ENCODE data around the gene NFATC2. TPM values are rescaled to one million over a fixed set of nuclear protein-coding genes. Genes with fewer than 3 reads are reported as not detected.

NFATC2 gene
- total RNA-seq, 2 donors from 2014 or later = 4.3 to 8.4 TPM

DNA sequence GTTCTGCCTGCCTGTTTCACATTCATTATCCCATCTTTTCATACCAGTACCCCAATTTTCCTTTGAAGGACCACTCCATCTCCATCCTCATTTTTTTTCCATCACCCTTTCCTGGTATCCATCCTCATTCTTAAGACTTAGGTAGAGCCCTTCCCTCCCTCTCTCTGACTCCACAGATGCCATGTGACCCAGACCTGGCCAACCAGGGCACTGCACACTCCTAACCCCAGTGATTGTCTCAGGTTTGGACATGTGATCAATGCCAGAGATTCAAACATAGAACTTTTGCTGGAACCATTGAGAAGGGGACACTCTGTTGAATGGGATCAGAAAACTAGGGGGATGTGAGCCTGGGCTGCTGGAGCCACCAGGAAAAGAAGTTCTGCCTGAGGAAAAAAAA lies 39.1 kb upstream of the NFATC2 start:
- Histone ChIP-seq H3K27me3 (replicated peaks; ENCODE audit: insufficient read depth) (no peaks in the 10 kb centered on the region), H3K27ac (no peak overlapping the region), H3K9me3 (no peaks in the 10 kb centered on the region), H3K36me3 (no peaks in the 10 kb centered on the region), H3K4me3 (no peak overlapping the region), H3K4me1 (replicated peaks) (no peaks in the 10 kb centered on the region)
- TF ChIP-seq POLR2AphosphoS5 (IDR thresholded peaks at IDR 0.05) (no peak), POLR2A (IDR thresholded peaks at IDR 0.05) (no peak)
- TF ChIP-seq, protein P1, sequence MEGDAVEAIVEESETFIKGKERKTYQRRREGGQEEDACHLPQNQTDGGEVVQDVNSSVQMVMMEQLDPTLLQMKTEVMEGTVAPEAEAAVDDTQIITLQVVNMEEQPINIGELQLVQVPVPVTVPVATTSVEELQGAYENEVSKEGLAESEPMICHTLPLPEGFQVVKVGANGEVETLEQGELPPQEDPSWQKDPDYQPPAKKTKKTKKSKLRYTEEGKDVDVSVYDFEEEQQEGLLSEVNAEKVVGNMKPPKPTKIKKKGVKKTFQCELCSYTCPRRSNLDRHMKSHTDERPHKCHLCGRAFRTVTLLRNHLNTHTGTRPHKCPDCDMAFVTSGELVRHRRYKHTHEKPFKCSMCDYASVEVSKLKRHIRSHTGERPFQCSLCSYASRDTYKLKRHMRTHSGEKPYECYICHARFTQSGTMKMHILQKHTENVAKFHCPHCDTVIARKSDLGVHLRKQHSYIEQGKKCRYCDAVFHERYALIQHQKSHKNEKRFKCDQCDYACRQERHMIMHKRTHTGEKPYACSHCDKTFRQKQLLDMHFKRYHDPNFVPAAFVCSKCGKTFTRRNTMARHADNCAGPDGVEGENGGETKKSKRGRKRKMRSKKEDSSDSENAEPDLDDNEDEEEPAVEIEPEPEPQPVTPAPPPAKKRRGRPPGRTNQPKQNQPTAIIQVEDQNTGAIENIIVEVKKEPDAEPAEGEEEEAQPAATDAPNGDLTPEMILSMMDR (IDR thresholded peaks at IDR 0.05) = no peak
- intact Hi-C loops (cut with DNase I) = no loop called here
- DNase-seq (ENCODE audit: low spot score) = no peak

DNA sequence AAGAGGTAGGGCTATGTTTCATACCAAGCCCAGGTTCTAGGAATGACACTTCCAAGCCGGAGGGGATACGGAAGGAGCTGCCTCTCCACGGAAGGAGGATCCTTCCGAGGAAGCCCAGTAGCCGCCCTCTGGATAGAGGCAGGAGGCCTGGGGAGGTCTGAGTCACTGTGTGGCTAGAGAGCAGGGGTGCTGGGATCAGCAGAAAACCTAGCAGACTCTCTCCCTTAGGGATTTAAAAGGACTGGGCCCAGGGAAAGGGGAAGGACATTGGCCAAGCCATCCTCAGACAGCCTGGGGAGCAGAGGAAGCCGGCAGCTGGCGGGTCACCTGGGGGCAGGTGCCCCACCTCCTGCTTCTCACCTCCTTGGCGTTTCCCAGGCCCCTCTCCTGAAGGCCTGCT lies 36.6 kb upstream of the NFATC2 start:
- intact Hi-C loops (cut with DNase I) = no loop called here
- DNase-seq (ENCODE audit: low spot score) = no peak
- H3K4me1 ChIP-seq (replicated peaks) = no peaks in the 10 kb centered on the region
- no peaks in the 10 kb centered on the region for H3K36me3 ChIP-seq
- WGBS = 83% methylated on average over 8 of the region's 8 CpGs
- TF ChIP-seq, protein P1 (IDR thresholded peaks at IDR 0.05) = no peak
- TF ChIP-seq POLR2AphosphoS5 (IDR thresholded peaks at IDR 0.05) = no peak
- no peak for TF ChIP-seq POLR2A (IDR thresholded peaks at IDR 0.05)
- H3K4me3 ChIP-seq = no peak overlapping the region
- H3K27ac ChIP-seq = no peak overlapping the region
- no peaks in the 10 kb centered on the region for H3K9me3 ChIP-seq
- no peaks in the 10 kb centered on the region for H3K27me3 ChIP-seq (replicated peaks; ENCODE audit: insufficient read depth)

DNA sequence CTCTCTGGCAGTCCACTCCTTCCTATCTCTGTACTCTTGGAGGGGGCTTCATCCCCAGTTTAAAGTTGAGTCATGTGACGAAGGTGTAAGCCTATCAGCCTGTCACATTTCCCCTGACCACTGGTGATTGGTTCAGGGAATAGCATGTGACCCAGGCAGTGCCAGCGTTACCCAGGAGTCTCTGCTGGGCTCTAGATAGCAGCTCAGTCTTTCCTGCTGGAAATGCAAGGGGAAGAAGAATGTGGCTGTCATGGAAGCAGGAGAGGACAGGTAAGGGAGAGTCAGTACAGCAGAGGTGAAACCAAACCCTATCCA lies 35.6 kb upstream of the NFATC2 start:
- Histone ChIP-seq H3K36me3 (no peaks in the 10 kb centered on the region), H3K27me3 (replicated peaks; ENCODE audit: insufficient read depth) (no peaks in the 10 kb centered on the region), H3K4me3 (no peak overlapping the region), H3K27ac (no peak overlapping the region), H3K9me3 (no peaks in the 10 kb centered on the region), H3K4me1 (replicated peaks) (no peaks in the 10 kb centered on the region)
- intact Hi-C loops (cut with DNase I) = no loop called here
- 90% methylated on average over 2 of the region's 2 CpGs for WGBS
- TF ChIP-seq, protein P1 (IDR thresholded peaks at IDR 0.05) = no peak
- TF ChIP-seq POLR2A (IDR thresholded peaks at IDR 0.05) = no peak
- no peak for TF ChIP-seq POLR2AphosphoS5 (IDR thresholded peaks at IDR 0.05)
- DNase-seq (ENCODE audit: low spot score) = no peak

DNA sequence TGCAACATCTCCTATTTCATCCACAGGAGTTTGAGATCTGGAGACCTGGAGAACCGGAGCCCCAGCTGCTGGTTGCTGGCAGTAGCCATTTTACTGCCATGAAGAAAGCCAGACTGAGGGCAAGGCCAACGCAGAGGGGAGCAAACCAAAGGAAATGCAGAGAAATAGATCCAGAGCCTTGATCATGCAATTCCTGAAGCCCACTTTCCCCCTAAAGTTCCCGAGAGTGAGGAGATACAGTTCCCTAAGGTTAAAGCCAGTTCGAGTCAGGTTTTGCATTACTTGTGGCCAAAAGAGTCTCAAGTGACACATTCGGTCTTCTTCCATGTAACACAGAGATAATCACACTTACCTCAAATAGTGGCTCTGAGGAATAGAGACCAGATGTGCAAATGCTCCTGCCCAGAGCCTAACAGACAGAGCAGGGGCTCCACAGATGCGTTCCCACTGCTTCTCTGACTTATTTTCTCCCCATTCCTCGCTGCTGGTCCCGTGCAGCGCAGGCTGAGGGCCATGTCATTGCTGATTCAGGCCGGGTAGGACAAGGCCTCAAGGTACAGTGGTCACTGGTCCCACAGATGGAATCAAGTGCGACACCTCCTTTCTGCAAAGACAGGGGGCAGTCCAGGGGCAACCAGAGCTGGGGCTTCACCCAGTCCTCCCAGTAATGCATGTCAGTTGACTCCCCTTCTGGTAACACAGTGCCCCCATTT lies 35.1 kb upstream of the NFATC2 start:
- DNase-seq (ENCODE audit: low spot score) = no peak
- Histone ChIP-seq H3K4me1 (replicated peaks) (no peaks in the 10 kb centered on the region), H3K4me3 (no peak overlapping the region), H3K9me3 (no peaks in the 10 kb centered on the region), H3K36me3 (no peaks in the 10 kb centered on the region), H3K27me3 (replicated peaks; ENCODE audit: insufficient read depth) (no peaks in the 10 kb centered on the region), H3K27ac (no peak overlapping the region)
- 96% methylated on average over 11 of the region's 11 CpGs for WGBS
- TF ChIP-seq, protein P1 (IDR thresholded peaks at IDR 0.05) = no peak
- no peak for TF ChIP-seq POLR2A (IDR thresholded peaks at IDR 0.05)
- TF ChIP-seq POLR2AphosphoS5 (IDR thresholded peaks at IDR 0.05) = no peak
- intact Hi-C loops (cut with DNase I) = no loop called here

DNA sequence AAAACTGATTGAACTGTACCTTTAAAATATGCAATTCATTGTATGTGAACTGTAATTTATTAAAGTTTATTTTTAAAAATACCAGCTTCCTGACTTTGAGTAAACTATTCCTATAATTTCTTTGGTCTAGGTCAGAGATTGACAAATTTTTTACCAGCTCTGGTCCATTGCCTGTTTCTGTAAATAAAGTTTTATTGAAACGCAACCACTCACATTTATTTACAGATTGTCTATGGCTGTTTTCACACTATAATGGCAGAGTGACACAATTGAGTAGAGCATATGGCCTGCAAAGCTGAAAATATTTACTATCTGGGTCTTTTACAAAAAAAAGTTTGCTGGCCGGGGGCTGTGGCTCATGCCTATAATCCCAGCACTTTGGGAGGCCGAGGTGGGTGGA lies 33.0 kb upstream of the NFATC2 start:
- 94% methylated on average over 3 of the region's 3 CpGs for WGBS
- intact Hi-C loops (cut with DNase I) = no loop called here
- Histone ChIP-seq H3K27ac (no peak overlapping the region), H3K4me3 (no peak overlapping the region), H3K36me3 (no peaks in the 10 kb centered on the region), H3K9me3 (no peaks in the 10 kb centered on the region), H3K27me3 (replicated peaks; ENCODE audit: insufficient read depth) (no peaks in the 10 kb centered on the region), H3K4me1 (replicated peaks) (no peaks in the 10 kb centered on the region)
- no peak for TF ChIP-seq POLR2A (IDR thresholded peaks at IDR 0.05)
- TF ChIP-seq POLR2AphosphoS5 (IDR thresholded peaks at IDR 0.05) = no peak
- TF ChIP-seq, protein P1 (IDR thresholded peaks at IDR 0.05) = no peak
- no peak for DNase-seq (ENCODE audit: low spot score)
